ENCODE data around the gene RASA4B. TPM values are rescaled to one million over a fixed set of nuclear protein-coding genes. Genes with fewer than 3 reads are reported as not detected.

The RASA4B gene
- total and polyA plus RNA-seq, 9 of the 15 experiments (the other 6 are each of a cell fraction or from before 2014, with no cell fraction given) = 0.01 to 2.9 (median 1.5) TPM; not detected in 1

- TF ChIP-seq ZNF395 (CRISPR knock-in tag; IDR thresholded peaks at IDR 0.05) = peak; percentile 91
- no peak for TF ChIP-seq MAFF (IDR thresholded peaks at IDR 0.05; ENCODE audit: low read length)
- no peak for TF ChIP-seq HMG20B (CRISPR knock-in tag; IDR thresholded peaks at IDR 0.05)
- no peak for TF ChIP-seq HSF4 (CRISPR knock-in tag; IDR thresholded peaks at IDR 0.05; ENCODE audit: borderline replicate concordance)
- TF ChIP-seq, protein P1, sequence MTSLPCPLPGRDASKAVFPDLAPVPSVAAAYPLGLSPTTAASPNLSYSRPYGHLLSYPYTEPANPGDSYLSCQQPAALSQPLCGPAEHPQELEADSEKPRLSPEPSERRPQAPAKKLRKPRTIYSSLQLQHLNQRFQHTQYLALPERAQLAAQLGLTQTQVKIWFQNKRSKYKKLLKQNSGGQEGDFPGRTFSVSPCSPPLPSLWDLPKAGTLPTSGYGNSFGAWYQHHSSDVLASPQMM (CRISPR knock-in tag; IDR thresholded peaks at IDR 0.05) = no peak
- peak; percentile 48 for TF ChIP-seq NFIC (IDR thresholded peaks at IDR 0.05)
- TF ChIP-seq NEUROD1 (IDR thresholded peaks at IDR 0.05; ENCODE audit: borderline replicate concordance, low read depth, low read length, partially characterized antibody) = peak; percentile 66
- TF ChIP-seq ZEB2 (IDR thresholded peaks at IDR 0.05) = no peak
- TF ChIP-seq ZNF766 (CRISPR knock-in tag; conservative IDR thresholded peaks at IDR 0.05) = peak; percentile 62; the same call in 1 of the 2 replicates
- no peak for TF ChIP-seq ZNF239 (CRISPR knock-in tag; IDR thresholded peaks at IDR 0.05)
- TF ChIP-seq CBFB (CRISPR knock-in tag; IDR thresholded peaks at IDR 0.05) = peak; percentile 84
- TF ChIP-seq KLF10 (CRISPR knock-in tag; IDR thresholded peaks at IDR 0.05) = no peak
- TF ChIP-seq SRSF7 (optimal IDR thresholded peaks at IDR 0.05; ENCODE audit: low read depth, low read length) = no peak
- peak; percentile 95 for TF ChIP-seq E2F1 (CRISPR knock-in tag; IDR thresholded peaks at IDR 0.05)
- no peak for TF ChIP-seq NR2C1 (IDR thresholded peaks at IDR 0.05)
- TF ChIP-seq NR2C1 (tag; IDR thresholded peaks at IDR 0.05) = 0 out of 2 replicates have a peak, but pooled peaks have one; percentile 8
- TF ChIP-seq FOXK2 (conservative IDR thresholded peaks at IDR 0.05 in 1 of 2, IDR thresholded peaks at IDR 0.05 in 1 of 2; ENCODE audit: low read depth in 2 of 2) = no peak
- TF ChIP-seq MYBL2 (IDR thresholded peaks at IDR 0.05; ENCODE audit: low read depth) = no peak
- TF ChIP-seq MYBL2 (CRISPR knock-in tag; IDR thresholded peaks at IDR 0.05; ENCODE audit: borderline replicate concordance) = no peak
- peak; percentile 92 for TF ChIP-seq KLF1 (tag; IDR thresholded peaks at IDR 0.05)
- TF ChIP-seq TRIM28 (IDR thresholded peaks at IDR 0.05) = no peak
- TF ChIP-seq CCAR2 (IDR thresholded peaks at IDR 0.05; ENCODE audit: low read depth, low read length) = no peak
- peak; percentile 77 for TF ChIP-seq CREB1 (IDR thresholded peaks at IDR 0.05)
- TF ChIP-seq CREB1 (CRISPR knock-in tag; IDR thresholded peaks at IDR 0.05) = peak; percentile 78
- TF ChIP-seq HDAC6 (IDR thresholded peaks at IDR 0.05; ENCODE audit: low read depth, low read length) = no peak; the same call in 1 of the 2 replicates
- TF ChIP-seq CBX8 (IDR thresholded peaks at IDR 0.05; ENCODE audit: borderline replicate concordance, extremely low read depth, low read depth, low read length, poor library complexity, severe bottlenecking) = no peak
- peak; percentile 88 for TF ChIP-seq SIN3B (IDR thresholded peaks at IDR 0.05; ENCODE audit: low read depth)
- TF ChIP-seq ZNF253 (CRISPR knock-in tag; conservative IDR thresholded peaks at IDR 0.05) = no peak
Measured at GRCh38 chr7:102464577-102465280, 52.8 kb downstream of the RASA4B start, which contains the start of the genes ALKBH4 and LRWD1 (continued).
